GM18508 (cell line): ENCODE results near the gene SLC29A2.
A peak's percentile ranks its signal among the peaks of the same experiment; 100 is the strongest.
"Not testable (repeated sequence)": the region's sequence is repeated elsewhere in the genome, so short reads cannot be mapped to it uniquely, and the experiment has no call there.

ENCODE experiments used
- ATAC-seq: cut with Tn5 transposase; IDR thresholded peaks from one replicate; pipeline ENCODE4 v1.9.1; 2021; ENCODE audit warnings: moderate number of reproducible peaks; ENCODE audit not compliant: insufficient read depth, unreplicated experiment

SLC29A2 gene

DNA sequence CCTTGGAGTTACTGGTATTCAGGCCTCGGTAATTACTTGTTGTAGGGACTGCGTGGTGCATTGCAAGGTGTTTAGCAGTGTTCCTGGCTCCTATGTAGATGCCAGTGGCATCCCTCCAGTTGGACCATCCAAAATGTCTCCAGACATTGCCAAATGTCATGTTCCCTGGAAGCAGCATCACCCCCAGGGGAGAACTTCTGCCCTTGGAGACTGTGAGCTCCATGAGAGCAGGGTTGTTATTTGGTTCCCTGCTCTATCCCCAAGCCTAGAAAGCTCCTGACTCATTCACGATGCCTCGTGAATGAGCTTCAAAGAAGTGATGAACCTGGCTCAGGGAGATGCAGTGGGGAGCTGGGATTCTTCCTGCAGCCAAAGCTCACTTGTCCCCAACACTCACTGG is 50.0 kb downstream of the SLC29A2 start:
- no peak for ATAC-seq

DNA sequence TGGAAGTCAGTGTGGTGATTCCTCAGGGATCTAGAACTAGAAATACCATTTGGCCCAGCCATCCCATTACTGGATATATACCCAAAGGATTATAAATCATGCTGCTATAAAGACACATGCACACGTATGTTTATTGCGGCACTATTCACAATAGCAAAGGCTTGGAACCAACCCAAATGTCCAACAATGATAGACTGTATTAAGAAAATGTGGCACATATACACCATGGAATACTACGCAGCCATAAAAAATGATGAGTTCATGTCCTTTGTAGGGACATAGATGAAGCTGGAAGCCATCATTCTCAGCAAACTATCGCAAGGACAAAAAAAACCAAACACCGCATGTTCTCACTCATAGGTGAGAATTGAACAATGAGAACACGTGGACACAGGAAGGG is 50.8 kb downstream of the SLC29A2 start:
- ATAC-seq: not testable (repeated sequence)

DNA sequence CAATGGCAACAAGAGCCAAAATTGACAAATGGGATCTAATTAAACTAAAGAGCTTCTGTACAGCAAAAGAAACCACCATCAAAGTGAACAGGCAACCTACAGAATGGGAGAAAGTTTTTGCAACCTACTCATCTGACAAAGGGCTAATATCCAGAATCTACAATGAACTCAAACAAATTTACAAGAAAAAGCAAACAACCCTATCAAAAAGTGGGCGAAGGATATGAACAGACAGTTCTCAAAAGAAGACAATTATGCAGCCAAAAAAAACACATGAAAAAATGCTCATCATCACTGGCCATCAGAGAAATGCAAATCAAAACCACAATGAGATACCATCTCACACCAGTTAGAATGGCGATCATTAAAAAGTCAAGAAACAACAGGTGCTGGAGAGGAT is 51.3 kb downstream of the SLC29A2 start:
- not testable (repeated sequence) for ATAC-seq

DNA sequence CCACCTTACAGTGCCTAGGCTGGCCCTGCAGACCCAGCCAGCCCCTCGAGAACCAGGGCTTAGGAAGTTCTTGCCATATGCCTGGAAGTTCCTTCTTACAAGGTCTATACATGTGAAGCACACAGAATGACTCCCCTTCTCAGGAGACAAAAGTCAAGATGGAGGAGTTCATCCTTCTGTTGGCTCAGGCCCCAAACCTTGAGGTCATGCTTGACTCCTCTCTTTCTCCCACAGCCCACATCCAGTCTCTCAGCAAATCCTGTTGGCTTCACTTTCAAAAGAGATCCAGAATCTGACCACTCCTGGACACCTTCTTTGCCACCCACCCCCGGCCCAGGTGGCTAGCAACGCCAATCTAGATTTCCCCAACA is 53.0 kb downstream of the SLC29A2 start:
- no peak for ATAC-seq

DNA sequence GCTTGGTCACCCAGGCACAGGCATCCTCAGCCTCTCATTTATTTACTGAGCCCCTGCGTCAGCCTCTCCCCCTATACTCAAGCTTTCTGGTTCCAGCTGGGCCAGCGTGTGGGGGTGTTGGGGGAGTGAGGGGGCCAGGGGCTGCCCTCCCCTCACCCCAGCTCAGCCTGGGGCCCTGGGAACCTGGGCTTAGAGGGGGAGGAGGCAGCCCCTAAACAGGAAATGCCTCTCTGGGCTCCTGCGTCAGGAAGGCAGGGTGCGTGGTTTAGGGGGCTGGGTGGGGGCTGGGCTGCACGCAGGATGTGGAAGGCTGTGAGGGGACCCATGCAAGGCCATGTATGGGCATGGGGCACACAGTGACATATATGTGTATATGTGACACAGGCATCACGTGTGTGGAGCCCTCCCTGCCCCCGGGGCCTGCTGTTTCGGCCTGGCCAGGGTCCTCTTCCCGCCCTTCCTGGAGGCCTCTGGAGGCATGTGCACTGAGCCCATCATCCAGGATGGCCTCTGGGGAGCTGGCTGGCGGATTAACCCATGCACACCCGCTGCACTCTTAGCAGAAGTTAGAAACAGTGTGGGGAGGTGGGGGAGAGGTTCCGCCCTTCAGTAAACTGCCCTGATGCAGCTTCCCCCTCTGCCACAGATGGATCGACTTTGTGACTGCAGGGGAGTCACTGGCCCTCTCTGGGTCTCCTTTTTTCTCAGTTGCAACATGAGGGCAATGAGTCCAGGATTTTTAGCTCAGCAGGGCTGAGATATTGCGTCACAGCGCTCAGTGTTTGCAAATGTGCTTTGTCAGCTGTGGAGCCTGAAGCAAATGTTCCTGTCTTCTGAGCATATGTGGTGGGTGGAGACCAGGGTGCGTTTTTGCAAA is 53.6 kb downstream of the SLC29A2 start:
- ATAC-seq: no peak

DNA sequence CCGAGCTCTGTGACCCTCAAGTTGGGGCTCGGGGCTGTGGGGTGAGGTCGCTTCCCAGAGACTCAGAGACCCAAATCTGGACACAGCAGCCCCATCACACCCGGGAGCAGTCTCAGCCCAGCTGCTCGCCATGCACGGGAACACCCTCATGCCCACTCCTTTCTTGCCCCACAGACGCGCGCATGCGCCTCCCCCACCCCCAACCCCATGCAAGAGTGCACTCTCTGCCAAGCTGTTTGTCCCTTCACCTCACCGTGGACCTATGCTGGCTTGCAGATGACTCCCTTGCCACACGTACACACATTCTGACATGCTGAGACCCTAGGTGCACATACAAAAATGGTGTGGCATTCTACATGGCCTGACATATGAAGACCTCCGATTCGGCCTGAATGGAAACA is 54.2 kb downstream of the SLC29A2 start:
- no peak for ATAC-seq

DNA sequence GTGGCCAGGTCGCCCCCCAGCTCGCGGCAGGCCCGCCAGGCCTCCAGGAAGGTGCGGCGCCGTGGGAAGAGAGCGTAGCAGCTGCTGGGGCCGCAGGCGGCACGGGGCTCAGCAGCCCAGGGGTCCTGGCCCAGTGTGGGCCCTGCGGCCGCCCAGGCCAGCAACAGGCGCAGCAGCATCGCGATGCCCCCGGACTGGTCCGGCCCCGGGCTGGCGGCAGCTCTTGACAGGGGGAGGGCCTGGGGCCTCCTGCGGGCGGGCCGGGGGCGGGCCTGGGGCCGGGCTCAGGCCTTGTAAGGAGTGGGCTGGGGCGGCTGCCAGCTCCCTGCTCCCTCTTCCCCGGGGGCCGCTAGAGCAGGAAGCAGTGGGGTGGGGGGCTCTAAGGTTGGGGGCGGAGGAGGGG is 54.7 kb downstream of the SLC29A2 start, which contains the start of gene CD248:
Gene CD248, minus strand, starts transcription at position 196 of the 403 bp plus-strand sequence. Its CDS starts 17 bp downstream, at position 179.
- no peak for ATAC-seq

DNA sequence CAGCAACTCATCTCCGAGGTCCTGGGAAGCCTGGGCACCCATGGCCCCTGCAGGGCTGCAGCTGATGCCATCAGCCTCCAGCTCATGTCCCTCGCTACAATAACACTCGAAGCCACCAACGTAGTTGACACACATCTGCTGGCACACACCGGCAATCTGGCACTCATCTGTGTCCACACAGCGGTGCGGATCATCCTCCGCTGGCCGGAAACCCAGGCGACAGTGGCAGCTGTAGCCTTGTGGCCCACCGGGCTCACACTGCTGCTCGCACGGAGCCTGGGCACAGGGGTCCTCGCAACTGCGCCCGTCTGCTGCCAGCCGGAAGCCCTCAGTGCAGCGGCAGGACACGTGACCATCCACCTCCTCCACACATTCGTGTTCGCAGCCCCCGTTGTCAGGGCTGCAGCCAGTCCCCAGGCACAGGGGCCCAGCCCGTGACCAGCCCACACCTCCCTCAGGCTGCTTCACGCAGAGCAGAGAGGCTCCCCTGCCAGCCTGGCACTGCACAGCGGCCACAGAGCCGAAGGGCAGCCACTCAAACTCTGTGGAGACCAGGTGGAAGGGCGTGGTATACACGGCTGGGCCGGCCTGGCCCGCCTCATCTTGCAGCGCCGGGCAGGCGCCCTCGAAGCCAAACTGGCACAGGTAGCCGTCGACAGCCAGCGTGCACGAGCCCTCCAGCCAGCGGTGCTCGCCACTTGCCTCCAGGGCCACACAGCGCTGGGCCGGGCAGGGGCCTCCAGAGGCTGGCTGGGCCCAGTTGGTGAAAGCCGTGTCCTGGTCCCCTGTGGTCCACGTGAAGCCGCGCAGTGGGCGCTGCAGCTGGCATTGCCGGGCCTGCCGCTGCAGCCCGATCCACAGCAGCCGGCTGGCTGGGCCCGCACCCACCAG is 55.4 kb downstream of the SLC29A2 start:
- ATAC-seq: no peak

DNA sequence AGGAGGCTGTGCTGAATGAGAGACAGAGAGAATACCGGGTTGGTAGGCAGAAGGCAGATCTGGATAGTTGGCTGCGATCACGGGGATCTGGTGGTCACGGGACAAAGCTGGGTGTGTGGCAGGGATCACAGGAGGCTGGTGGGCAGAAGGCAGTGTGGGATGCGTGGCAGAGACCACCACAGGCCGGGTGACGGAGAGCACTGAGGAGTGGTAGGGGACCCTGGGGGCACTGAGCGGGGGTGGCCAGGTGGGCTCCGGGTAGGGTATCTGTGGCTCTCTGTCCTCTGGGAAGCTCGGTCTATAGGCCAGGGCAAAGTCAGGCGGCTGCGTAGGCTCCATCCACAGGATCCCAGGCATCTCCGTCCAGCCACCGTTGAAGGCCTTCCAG is 56.1 kb downstream of the SLC29A2 start:
- ATAC-seq: no peak

DNA sequence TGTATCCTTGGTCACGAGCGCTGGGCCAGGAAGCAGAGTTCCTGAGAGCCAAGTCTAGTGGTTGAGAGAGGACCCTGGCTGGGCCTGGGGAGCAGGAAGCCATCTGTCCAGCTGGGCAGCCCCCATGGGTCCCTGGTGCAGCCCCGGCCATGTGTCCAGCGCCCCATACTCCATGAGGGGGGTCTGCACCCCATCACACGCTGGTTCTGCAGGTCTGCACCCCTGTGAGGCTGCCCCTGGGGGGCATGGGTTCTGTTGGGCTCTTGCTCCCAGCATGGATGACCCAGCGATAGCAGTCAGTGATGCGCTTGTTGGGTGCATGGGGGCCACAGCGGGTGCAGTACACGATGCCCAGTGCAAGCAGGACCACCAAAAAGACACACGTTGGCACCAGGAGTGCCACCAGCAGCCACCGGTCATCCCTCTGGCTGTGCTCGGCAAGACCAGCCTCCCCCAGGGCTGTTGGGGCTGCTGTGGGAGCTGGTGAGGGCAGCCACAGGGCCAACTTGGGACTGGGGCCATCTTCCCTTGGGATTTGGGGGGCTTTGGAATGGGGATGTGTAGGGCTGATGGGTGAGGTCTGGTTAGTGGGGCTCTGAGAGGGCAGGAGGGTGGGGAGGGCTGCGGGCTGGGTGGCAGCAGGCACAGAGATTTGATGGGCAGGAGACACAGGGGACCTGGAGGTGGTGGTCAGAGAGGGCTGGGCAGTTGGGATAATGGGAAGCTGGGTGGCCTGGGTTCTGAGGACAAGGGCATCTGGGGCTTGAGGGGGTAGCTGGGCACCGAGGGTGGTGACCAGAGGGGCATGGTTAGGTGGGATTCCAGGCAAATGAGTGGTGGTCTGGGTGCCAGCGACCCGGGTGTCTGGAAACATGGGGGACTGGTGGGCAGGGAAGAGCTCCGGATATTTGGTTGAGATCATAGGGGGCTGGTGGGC is 56.7 kb downstream of the SLC29A2 start:
- ATAC-seq: no peak

DNA sequence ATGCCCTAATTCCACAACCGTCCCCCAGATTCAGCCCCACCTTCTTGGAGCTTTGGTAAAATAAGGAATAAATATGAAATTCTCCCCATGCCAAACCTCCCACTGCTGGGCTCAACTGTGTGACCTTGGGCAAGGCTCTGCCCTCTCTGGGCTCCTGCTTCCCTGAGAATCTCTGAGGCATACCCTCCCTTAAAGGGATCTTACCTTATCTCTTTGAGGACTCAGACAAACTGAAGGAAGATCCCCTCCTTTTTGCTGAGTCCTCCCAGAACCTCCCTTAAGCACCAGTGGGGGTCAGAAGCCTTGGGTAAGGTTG is 57.4 kb downstream of the SLC29A2 start:
- no peak for ATAC-seq

DNA sequence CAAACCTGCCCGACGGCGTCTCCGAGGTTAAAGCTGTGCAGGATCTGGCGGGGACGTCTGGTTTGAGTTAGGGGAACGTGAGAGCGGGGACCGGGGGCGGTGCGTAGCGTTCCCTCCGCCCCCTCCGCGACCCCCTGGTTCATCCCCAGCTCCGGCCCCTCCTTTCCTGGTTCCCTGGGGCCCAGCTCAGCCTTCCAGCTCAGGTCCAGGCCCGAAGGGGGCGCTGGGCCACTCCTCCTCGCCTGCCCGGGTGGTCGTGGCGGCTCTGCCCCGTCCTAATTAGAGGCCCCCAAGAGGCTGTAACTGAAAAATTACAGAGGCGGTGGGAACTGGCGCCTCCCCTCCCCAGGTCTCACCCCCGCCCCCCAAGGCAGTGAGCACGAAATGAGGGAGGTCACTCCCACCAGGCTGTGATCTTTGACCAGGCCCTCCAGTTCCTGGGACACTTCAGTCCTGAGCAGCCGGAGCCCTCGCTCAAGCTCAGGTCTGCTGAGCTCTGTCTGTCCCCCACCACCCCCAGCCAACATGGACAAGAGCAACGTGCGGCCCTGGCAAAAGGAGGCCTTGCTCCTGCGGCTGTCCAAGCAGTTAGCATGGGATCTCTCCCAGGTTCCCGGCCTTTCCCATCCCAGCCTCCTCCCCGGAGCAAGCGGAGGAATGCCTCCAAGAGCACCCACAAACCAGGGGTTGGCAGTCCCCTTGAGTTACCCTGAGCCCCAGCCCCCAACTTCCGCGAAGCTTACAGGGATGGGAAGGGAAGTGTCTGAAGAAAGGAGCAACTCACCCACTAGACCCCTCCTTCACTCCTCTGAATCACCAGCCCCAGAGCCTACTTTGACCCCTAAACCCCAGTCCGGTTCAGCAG is 58.0 kb downstream of the SLC29A2 start:
- ATAC-seq: no peak

DNA sequence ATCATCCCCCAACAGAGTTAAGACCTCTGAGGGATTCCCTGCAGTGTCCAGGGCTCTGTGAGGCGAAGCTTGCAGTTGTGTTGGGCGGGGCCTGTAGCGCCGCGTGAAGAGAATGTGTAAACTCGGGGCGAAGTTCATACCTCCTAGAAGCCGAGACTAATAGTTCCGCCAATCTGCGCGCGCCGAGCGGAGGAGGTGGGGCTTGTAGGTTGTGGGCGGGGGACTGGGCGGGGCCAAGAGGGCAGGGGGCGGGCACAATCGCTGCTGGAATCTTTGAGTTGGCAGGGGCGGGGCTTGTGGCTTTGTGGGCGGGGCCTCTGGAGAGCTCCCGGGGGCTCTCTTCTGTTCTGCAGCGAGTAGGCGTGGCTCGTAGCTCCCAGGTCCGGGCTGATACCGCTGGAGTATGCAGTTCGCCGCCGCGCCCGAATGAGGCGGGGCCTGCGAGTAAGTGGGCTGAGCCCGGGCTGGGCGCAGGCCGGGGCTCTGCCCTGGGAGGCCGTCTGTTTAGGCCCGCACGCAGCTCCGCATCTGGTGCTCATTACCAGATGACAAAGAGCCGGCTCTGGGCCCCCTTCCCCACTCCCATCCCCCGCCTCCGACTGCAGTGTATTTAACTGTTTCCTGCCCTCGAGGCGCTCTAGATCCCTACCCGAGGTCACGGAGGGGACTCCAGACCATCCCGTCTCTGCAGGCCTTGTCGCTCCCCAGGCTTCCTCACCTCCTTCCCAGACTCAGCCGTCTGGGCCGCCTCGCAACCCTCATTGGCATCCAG is 58.8 kb downstream of the SLC29A2 start:
- ATAC-seq: peak; percentile 23
